Natural killer cell (primary cell): ENCODE measurements around the gene GPN2. TPM values are rescaled to one million over a fixed set of nuclear protein-coding genes. Genes with fewer than 3 reads are reported as not detected.
A peak's percentile ranks its signal among the peaks of the same experiment; 100 is the strongest.

Experiments used
- ATAC-seq, 3 donors: fragments of 150-1000 bp in 2 of 3; fragments of 200-7000 bp in 1 of 3; cut with Tn5 transposase; 1 replicate in 1 of 3; 2 replicates in 2 of 3; pipeline ENCODE4 v1.10.0; 2021; ENCODE audit warnings: mild to moderate bottlenecking in 2 of 3, moderate library complexity in 2 of 3
- DNase-seq, 2 donors: peaks; one replicate each; pipeline versions ENCODE4 v3.0.0 to v3.0.0-alpha.2; 2013 to 2021; ENCODE audit warnings: mixed read lengths in 1 of 2
- H3K27ac ChIP-seq: one replicate; pipeline ENCODE4 v1.5.1; 2013; ENCODE audit warnings: mild to moderate bottlenecking, low read length
- H3K27me3 ChIP-seq: one replicate; pipeline ENCODE4 v1.6.1; 2013; ENCODE audit warnings: low read length; ENCODE audit not compliant: control insufficient read depth, insufficient read depth
- H3K36me3 ChIP-seq: one replicate; pipeline ENCODE4 v1.6.1; 2013; ENCODE audit warnings: low read length; ENCODE audit not compliant: control insufficient read depth, insufficient read depth
- H3K4me1 ChIP-seq: one replicate; pipeline ENCODE4 v1.6.1; 2013; ENCODE audit warnings: low read length; ENCODE audit not compliant: control insufficient read depth, insufficient read depth
- H3K4me3 ChIP-seq: one replicate; pipeline ENCODE4 v1.5.1; 2013; ENCODE audit warnings: low read length
- H3K9me3 ChIP-seq: one replicate; pipeline ENCODE4 v1.6.1; 2013; ENCODE audit warnings: low read length; ENCODE audit not compliant: control insufficient read depth, insufficient read depth
- H3K27ac Mint-ChIP-seq, 2 donors: one replicate each; pipeline ENCODE4 v1.8.0; 2022; ENCODE audit warnings: mild to moderate bottlenecking in 2 of 2, mixed read lengths in 2 of 2, moderate library complexity in 1 of 2
- H3K27me3 Mint-ChIP-seq, 2 donors: one replicate each; pipeline ENCODE4 v1.8.0; 2022; ENCODE audit warnings: low read depth in 2 of 2, mixed read lengths in 2 of 2
- H3K36me3 Mint-ChIP-seq: one replicate; pipeline ENCODE4 v1.8.0; 2022; ENCODE audit warnings: mixed read lengths
- H3K4me1 Mint-ChIP-seq, 2 donors: one replicate each; pipeline ENCODE4 v1.8.0; 2022; ENCODE audit warnings: mixed read lengths in 2 of 2
- H3K4me3 Mint-ChIP-seq: one replicate; pipeline ENCODE4 v1.8.0; 2022; ENCODE audit warnings: mild to moderate bottlenecking, moderate library complexity, mixed read lengths
- H3K9me3 Mint-ChIP-seq, 2 donors: one replicate each; pipeline ENCODE4 v1.8.0; 2022; ENCODE audit warnings: mixed read lengths in 2 of 2
- CTCF ChIP-seq: fragments of 200-600 bp; IDR thresholded peaks from one replicate; pipeline ENCODE4 v1.8.0; 2022; ENCODE audit warnings: antibody characterized with exemption
- WGBS: methylation state at CpG from one replicate; pipeline ENCODE4 v1.1.7; 2013; ENCODE audit warnings: missing lambda C conversion rate; ENCODE audit not compliant: insufficient coverage; 5-methylcytosine and 5-hydroxymethylcytosine counted together
- intact Hi-C: fragments of 100-400 bp; cut with micrococcal nuclease; formaldehyde crosslinking; loops from one replicate; pipeline ENCODE4 v1.14.2; 2022
- total RNA-seq, 4 donors: library from RNA; stranded (reverse); fragments of 120-200 nt in 1 of 4; gene quantifications; one replicate each; pipeline versions ENCODE4 v1.2.3 to v1.2.4, GENCODE V29; 2013 to 2022

The GPN2 gene
- total RNA-seq, 3 donors from 2014 or later (not counting 1 experiment from before 2014, with no cell fraction given): 32.4 to 42.6 (median 37.9) TPM

GRCh38 chr1:26922431-26922729, 32.3 kb upstream of the GPN2 start:
- peak overlapping the region; percentile 93 to 97 for H3K27ac Mint-ChIP-seq
- H3K27me3 Mint-ChIP-seq: no peaks in the 10 kb centered on the region
- Histone ChIP-seq H3K27ac (peak overlapping the region; percentile 84), H3K4me1 (peaks cover 18% of the 10 kb centered on the region), H3K36me3 (peaks cover 19% of the 10 kb centered on the region), H3K4me3 (peak overlapping the region; percentile 69), H3K9me3 (no peaks in the 10 kb centered on the region), H3K27me3 (no peaks in the 10 kb centered on the region)
- intact Hi-C loops: no loop called here
- peak overlapping the region; percentile 97 for H3K4me3 Mint-ChIP-seq
- H3K4me1 Mint-ChIP-seq: peaks cover 34 to 39% of the 10 kb centered on the region in 2 donors
- no peak for TF ChIP-seq CTCF
- WGBS: 49% methylated on average over 6 of the region's 6 CpGs
- no peak for ATAC-seq
- DNase-seq: no peak
- H3K36me3 Mint-ChIP-seq: no peaks in the 10 kb centered on the region
- no peaks in the 10 kb centered on the region for H3K9me3 Mint-ChIP-seq

- Histone ChIP-seq H3K9me3 (no peaks in the 10 kb centered on the region), H3K4me3 (peak within 1 kb of the TSS; percentile 69), H3K4me1 (peaks cover 18% of the 10 kb centered on the region), H3K27me3 (no peaks in the 10 kb centered on the region), H3K27ac (peak within 1 kb of the TSS; percentile 84), H3K36me3 (peaks cover 18% of the 10 kb centered on the region)
- Mint-ChIP-seq H3K9me3 (no peaks in the 10 kb centered on the region), H3K27ac (peak within 1 kb of the TSS; percentile 93 to 97), H3K27me3 (no peaks in the 10 kb centered on the region), H3K36me3 (no peaks in the 10 kb centered on the region), H3K4me3 (peak within 1 kb of the TSS; percentile 97), H3K4me1 (peaks cover 34 to 35% of the 10 kb centered on the region in 2 donors)
- DNase-seq: peak; percentile 93 to 98
- under 1% methylated on average over 81 of the region's 83 CpGs for WGBS
- TF ChIP-seq CTCF: no peak
- ATAC-seq: peak; percentile 92 to 98 (median 94)
- intact Hi-C loops: loop anchor here (1.0 kb wide), 2 partner anchors 21 to 134 kb away; partner anchors contain the start of genes GPATCH3 and PIGV
Measured at GRCh38 chr1:26921540-26922430, 31.7 kb upstream of the GPN2 start, which contains the start of gene NUDC. Gene NUDC (plus strand): TSS chr1:26921743. CDS start chr1:26921849, 106 bp downstream.

GRCh38 chr1:26921126-26921539, 31.1 kb upstream of the GPN2 start:
- intact Hi-C loops: loop anchor here (1.0 kb wide), 2 partner anchors 21 to 134 kb away; partner anchors contain the start of genes GPATCH3 and PIGV
- H3K36me3 Mint-ChIP-seq: no peaks in the 10 kb centered on the region
- no peak for TF ChIP-seq CTCF
- Histone ChIP-seq H3K4me1 (peaks cover 18% of the 10 kb centered on the region), H3K27ac (peak overlapping the region; percentile 84), H3K4me3 (peak overlapping the region; percentile 69), H3K9me3 (no peaks in the 10 kb centered on the region), H3K27me3 (no peaks in the 10 kb centered on the region), H3K36me3 (peaks cover 12% of the 10 kb centered on the region)
- 17% methylated on average over 7 of the region's 7 CpGs for WGBS
- ATAC-seq (peak; percentile 23 to 38 (median 26)), DNase-seq (no peak)
- H3K27ac Mint-ChIP-seq: peak overlapping the region; percentile 93 to 97
- peak overlapping the region; percentile 97 for H3K4me3 Mint-ChIP-seq
- no peaks in the 10 kb centered on the region for H3K9me3 Mint-ChIP-seq
- no peaks in the 10 kb centered on the region for H3K27me3 Mint-ChIP-seq
- H3K4me1 Mint-ChIP-seq: peaks cover 33 to 34% of the 10 kb centered on the region in 2 donors
